Uterus (tissue), 2 donors: ENCODE measurements around the gene FDX1.

Experiments
- POLR2A ChIP-seq, 2 donors: fragments of 450-650 bp; IDR thresholded peaks; one replicate each; pipeline ENCODE4 v1.6.1; 2016; ENCODE audit warnings: antibody characterized with exemption in 2 of 2, mild to moderate bottlenecking in 1 of 2, moderate library complexity in 1 of 2
- TF ChIP-seq, protein P1 (sequence below), 4 experiments: fragments of 200-600 bp in 2 of 4; fragments of 450-650 bp in 2 of 4; sonication (generic) in 2 of 4; IDR thresholded peaks; one replicate each; pipeline ENCODE4 v1.5.1; 2016 to 2019; ENCODE audit warnings: antibody characterized with exemption in 4 of 4, mild to moderate bottlenecking in 2 of 4, moderate library complexity in 1 of 4

DNA sequence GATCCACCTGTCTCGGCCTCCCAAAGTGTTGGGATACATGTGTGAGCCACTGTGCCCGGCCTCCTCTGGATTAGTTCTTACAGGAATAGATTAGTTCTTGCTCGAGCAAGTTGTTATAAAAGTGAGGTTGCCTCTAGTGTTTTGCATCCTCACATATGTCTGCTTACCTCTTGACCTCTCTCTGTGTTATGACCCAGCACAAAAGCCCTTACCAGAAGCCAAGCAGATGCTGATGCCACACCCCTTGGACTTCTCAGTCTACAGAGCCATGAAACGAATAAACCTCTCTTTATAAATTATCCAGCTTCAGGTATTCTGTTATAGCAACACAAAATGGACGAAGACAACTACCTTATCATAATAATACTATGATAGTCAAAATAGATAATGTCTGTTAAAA lies 22.4 kb upstream of the FDX1 start:
- no peak for TF ChIP-seq POLR2A (IDR thresholded peaks at IDR 0.05)
- TF ChIP-seq, protein P1, sequence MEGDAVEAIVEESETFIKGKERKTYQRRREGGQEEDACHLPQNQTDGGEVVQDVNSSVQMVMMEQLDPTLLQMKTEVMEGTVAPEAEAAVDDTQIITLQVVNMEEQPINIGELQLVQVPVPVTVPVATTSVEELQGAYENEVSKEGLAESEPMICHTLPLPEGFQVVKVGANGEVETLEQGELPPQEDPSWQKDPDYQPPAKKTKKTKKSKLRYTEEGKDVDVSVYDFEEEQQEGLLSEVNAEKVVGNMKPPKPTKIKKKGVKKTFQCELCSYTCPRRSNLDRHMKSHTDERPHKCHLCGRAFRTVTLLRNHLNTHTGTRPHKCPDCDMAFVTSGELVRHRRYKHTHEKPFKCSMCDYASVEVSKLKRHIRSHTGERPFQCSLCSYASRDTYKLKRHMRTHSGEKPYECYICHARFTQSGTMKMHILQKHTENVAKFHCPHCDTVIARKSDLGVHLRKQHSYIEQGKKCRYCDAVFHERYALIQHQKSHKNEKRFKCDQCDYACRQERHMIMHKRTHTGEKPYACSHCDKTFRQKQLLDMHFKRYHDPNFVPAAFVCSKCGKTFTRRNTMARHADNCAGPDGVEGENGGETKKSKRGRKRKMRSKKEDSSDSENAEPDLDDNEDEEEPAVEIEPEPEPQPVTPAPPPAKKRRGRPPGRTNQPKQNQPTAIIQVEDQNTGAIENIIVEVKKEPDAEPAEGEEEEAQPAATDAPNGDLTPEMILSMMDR (IDR thresholded peaks at IDR 0.05): no peak
